Astrocyte (in vitro differentiated cells and primary cell): Measurements from ENCODE around the gene MYADML2. TPM values are rescaled to one million over a fixed set of nuclear protein-coding genes. Genes with fewer than 3 reads are reported as not detected.

Source experiments
- DNase-seq: peaks from one replicate; pipeline ENCODE4 v3.0.0-alpha.2; 2010; ENCODE audit warnings: low read depth
- FAIRE-seq: peaks from 2 replicates; lab custom pipeline; 2011; peaks lifted over from hg19 to GRCh38; lab: Jason Lieb, UNC
- H2AFZ ChIP-seq: 2 replicates; pipeline ENCODE4 v1.6.0; 2012; ENCODE audit warnings: low read depth, low read length, inconsistent platforms
- H3K27ac ChIP-seq: 2 replicates; pipeline ENCODE4 v1.5.1; 2011; ENCODE audit warnings: low read depth, low read length, inconsistent platforms
- H3K27me3 ChIP-seq: 2 replicates; pipeline ENCODE4 v1.6.0; 2011; ENCODE audit warnings: low read length, inconsistent platforms; ENCODE audit not compliant: insufficient read depth
- H3K36me3 ChIP-seq: 2 replicates; pipeline ENCODE4 v1.5.1; 2011; ENCODE audit warnings: low read length, inconsistent platforms; ENCODE audit not compliant: insufficient read depth
- H3K4me1 ChIP-seq: 2 replicates; pipeline ENCODE4 v1.5.1; 2011; ENCODE audit warnings: low read length, inconsistent platforms; ENCODE audit not compliant: insufficient read depth
- H3K4me2 ChIP-seq: 2 replicates; pipeline ENCODE4 v1.6.0; 2012; ENCODE audit warnings: low read length, inconsistent platforms
- H3K4me3 ChIP-seq: 2 replicates; pipeline ENCODE4 v1.5.1; 2011; ENCODE audit warnings: low read depth, mild to moderate bottlenecking, low read length, inconsistent platforms; ENCODE audit not compliant: insufficient read depth
- H3K79me2 ChIP-seq: 2 replicates; pipeline ENCODE4 v1.6.0; 2012; ENCODE audit warnings: mild to moderate bottlenecking, low read length, inconsistent platforms; ENCODE audit not compliant: insufficient read depth
- H3K9ac ChIP-seq: 2 replicates; pipeline ENCODE4 v1.6.0; 2012; ENCODE audit warnings: mild to moderate bottlenecking, low read length, inconsistent platforms
- H3K9me3 ChIP-seq: 2 replicates; pipeline ENCODE4 v1.5.1; 2012; ENCODE audit warnings: low read depth, mild to moderate bottlenecking, low read length, inconsistent platforms; ENCODE audit not compliant: insufficient read depth
- H4K20me1 ChIP-seq: 2 replicates; pipeline ENCODE4 v1.6.0; 2012; ENCODE audit warnings: low read length, inconsistent platforms; ENCODE audit not compliant: insufficient read depth
- H3K27ac Mint-ChIP-seq: one replicate; pipeline ENCODE4 v1.8.0; 2021; ENCODE audit warnings: mild to moderate bottlenecking, mixed read lengths; ENCODE audit not compliant: unreplicated experiment
- H3K27me3 Mint-ChIP-seq: one replicate; pipeline ENCODE4 v1.8.0; 2021; ENCODE audit warnings: low read depth, mixed read lengths; ENCODE audit not compliant: unreplicated experiment
- H3K36me3 Mint-ChIP-seq: one replicate; pipeline ENCODE4 v1.8.0; 2021; ENCODE audit warnings: low read depth, mixed read lengths; ENCODE audit not compliant: unreplicated experiment
- H3K4me1 Mint-ChIP-seq: one replicate; pipeline ENCODE4 v1.8.0; 2021; ENCODE audit warnings: low read depth, mixed read lengths; ENCODE audit not compliant: unreplicated experiment
- H3K4me3 Mint-ChIP-seq: one replicate; pipeline ENCODE4 v1.8.0; 2021; ENCODE audit warnings: mild to moderate bottlenecking, moderate library complexity, mixed read lengths; ENCODE audit not compliant: unreplicated experiment
- H3K9me3 Mint-ChIP-seq: one replicate; pipeline ENCODE4 v1.8.0; 2021; ENCODE audit warnings: mild to moderate bottlenecking, mixed read lengths; ENCODE audit not compliant: unreplicated experiment
- CTCF ChIP-seq: IDR thresholded peaks from 2 replicates; pipeline ENCODE4 v1.5.1; 2011; ENCODE audit warnings: low read depth, mild to moderate bottlenecking, inconsistent platforms, low read length, moderate library complexity; ENCODE audit not compliant: insufficient read depth
- EZH2 ChIP-seq: IDR thresholded peaks from 2 replicates; pipeline ENCODE4 v1.6.1; 2012; ENCODE audit warnings: mild to moderate bottlenecking, low read length, inconsistent platforms; ENCODE audit not compliant: insufficient read depth
- total RNA-seq: library from RNA; stranded (reverse); gene quantifications from 2 replicates; pipeline ENCODE4 v1.2.1, GENCODE V29; 2021

MYADML2 gene
- total RNA-seq, 1 donor from 2014 or later = not detected

DNA sequence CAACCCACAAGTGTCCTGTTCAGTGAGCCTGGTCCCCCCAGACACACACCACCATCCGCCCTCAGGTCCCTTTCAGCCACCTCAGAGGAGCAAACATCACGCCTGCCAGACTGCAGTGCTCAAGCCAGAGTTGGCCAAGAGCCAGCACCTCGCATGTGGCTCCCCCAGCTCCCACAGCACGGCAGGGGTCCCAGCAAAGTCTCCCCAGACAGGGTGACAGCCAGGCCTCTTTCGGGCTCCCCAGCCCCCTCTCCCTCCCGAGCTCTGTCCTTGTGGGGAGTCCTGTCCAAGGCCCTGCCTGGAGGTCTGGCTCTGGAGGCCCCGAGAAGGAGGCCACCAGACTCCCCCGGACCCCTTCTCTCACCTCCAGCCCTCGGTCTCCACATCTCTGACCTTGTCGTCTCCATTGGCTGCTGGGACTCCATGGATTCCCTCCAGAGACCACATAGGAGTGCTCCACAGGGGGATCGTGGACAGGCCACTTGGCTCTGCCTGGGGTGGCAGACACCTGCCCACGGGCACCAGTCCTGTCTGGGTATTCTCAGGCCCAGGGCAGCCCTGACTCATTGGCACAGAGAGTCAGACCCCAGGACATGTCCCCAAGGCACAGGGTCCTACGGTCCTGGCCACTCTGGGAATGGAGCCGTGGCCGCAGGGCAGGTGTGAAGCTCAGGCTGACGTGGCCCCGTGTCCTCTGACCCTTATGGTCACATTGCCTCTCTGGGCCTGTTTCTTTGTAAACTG, 1.8 kb upstream of the MYADML2 start:
- Mint-ChIP-seq H3K4me1 (no peaks in the 10 kb centered on the region), H3K9me3 (no peaks in the 10 kb centered on the region), H3K36me3 (no peaks in the 10 kb centered on the region), H3K27me3 (peaks cover 11% of the 10 kb centered on the region), H3K27ac (no peak overlapping the region), H3K4me3 (no peak overlapping the region)
- TF ChIP-seq CTCF (no peak), EZH2 (no peak)
- FAIRE-seq = no peak
- no peak for DNase-seq
- Histone ChIP-seq H2AFZ (no peak overlapping the region), H3K4me3 (no peak overlapping the region), H3K27ac (no peak overlapping the region), H3K9ac (no peak overlapping the region), H3K4me2 (no peak overlapping the region), H3K27me3 (peaks cover 5% of the 10 kb centered on the region), H3K4me1 (no peaks in the 10 kb centered on the region), H3K36me3 (no peaks in the 10 kb centered on the region), H4K20me1 (no peaks in the 10 kb centered on the region), H3K79me2 (no peaks in the 10 kb centered on the region), H3K9me3 (no peaks in the 10 kb centered on the region)

DNA sequence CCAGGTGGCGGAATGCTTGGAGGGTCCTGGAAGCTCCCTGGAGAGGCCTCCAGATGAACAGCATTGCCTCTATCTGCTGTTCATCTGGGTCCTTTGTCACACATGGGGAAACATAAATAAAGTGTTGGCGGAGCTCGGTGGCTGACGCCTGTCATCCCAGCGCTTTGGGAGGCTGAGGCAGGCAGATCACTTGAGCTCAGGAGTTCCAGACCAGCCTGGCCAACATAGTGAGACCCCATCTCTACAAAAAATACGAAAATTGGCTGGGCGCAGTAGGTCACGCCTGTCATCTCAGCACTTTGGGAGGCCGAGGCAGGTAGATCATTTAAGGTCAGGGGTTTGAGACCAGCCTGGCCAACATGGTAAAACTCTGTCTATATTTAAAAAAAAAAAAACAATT, 2.2 kb downstream of the MYADML2 start:
- Histone ChIP-seq H3K9me3 (no peaks in the 10 kb centered on the region), H3K79me2 (no peaks in the 10 kb centered on the region), H3K36me3 (no peaks in the 10 kb centered on the region), H3K9ac (no peak overlapping the region), H3K4me2 (no peak overlapping the region), H3K27me3 (peaks cover 13% of the 10 kb centered on the region), H3K4me1 (no peaks in the 10 kb centered on the region), H3K4me3 (no peak overlapping the region), H3K27ac (no peak overlapping the region), H2AFZ (no peak overlapping the region), H4K20me1 (no peaks in the 10 kb centered on the region)
- no peak for TF ChIP-seq CTCF
- no peak for TF ChIP-seq EZH2
- DNase-seq (no peak), FAIRE-seq (no peak)
- H3K4me1 Mint-ChIP-seq = no peaks in the 10 kb centered on the region
- peaks cover 11% of the 10 kb centered on the region for H3K27me3 Mint-ChIP-seq
- H3K4me3 Mint-ChIP-seq = no peak overlapping the region
- H3K36me3 Mint-ChIP-seq = no peaks in the 10 kb centered on the region
- H3K27ac Mint-ChIP-seq = no peak overlapping the region
- H3K9me3 Mint-ChIP-seq = no peaks in the 10 kb centered on the region

DNA sequence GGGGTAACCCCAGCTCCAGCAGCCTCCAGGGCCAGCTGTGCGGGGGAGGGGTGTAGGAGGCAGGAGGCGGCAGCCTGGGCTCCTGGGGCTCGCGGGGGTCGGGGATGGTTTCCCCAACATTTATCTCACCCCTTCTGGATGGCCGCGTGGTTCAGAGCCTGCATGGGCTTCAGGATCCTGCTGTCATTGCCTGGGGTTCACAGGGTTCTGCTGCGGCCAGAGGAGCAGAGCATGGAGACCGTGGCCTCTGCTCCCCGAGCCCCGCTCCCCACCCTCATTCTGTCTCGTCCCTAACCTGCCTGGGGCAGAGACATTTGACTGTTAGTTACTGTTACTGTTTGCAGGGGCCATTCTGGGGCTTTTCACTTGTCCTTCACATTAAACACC, 4.9 kb downstream of the MYADML2 start:
- Histone ChIP-seq H3K4me1 (no peaks in the 10 kb centered on the region), H3K36me3 (no peaks in the 10 kb centered on the region), H3K79me2 (no peaks in the 10 kb centered on the region), H3K27ac (no peak overlapping the region), H3K9me3 (no peaks in the 10 kb centered on the region), H3K9ac (no peak overlapping the region), H2AFZ (no peak overlapping the region), H3K4me3 (no peak overlapping the region), H4K20me1 (no peaks in the 10 kb centered on the region), H3K4me2 (no peak overlapping the region), H3K27me3 (peaks cover 13% of the 10 kb centered on the region)
- no peaks in the 10 kb centered on the region for H3K9me3 Mint-ChIP-seq
- H3K27me3 Mint-ChIP-seq = peaks cover 12% of the 10 kb centered on the region
- no peak overlapping the region for H3K4me3 Mint-ChIP-seq
- no peak overlapping the region for H3K27ac Mint-ChIP-seq
- H3K36me3 Mint-ChIP-seq = no peaks in the 10 kb centered on the region
- TF ChIP-seq CTCF = no peak
- no peak for TF ChIP-seq EZH2
- DNase-seq (no peak), FAIRE-seq (no peak)
- H3K4me1 Mint-ChIP-seq = no peaks in the 10 kb centered on the region
